ENCODE data around the gene MS4A6A. TPM values are rescaled to one million over a fixed set of nuclear protein-coding genes. Genes with fewer than 3 reads are reported as not detected.

Gene MS4A6A
- total and polyA plus RNA-seq, 9 of the 15 experiments (the other 6 are each of a cell fraction or from before 2014, with no cell fraction given): 0.57 to 9.5 (median 4.2) TPM

GRCh38 chr11:60169264-60169915 lies 13.5 kb downstream of the MS4A6A start (continued):
- peak; percentile 87 for TF ChIP-seq ZNF280A (IDR thresholded peaks at IDR 0.05; ENCODE audit: low read depth, partially characterized antibody)
- TF ChIP-seq RAD21 (CRISPR knock-in tag; conservative IDR thresholded peaks at IDR 0.05 in 1 of 2, IDR thresholded peaks at IDR 0.05 in 1 of 2): peak; percentile 40 to 85
- TF ChIP-seq JUND (IDR thresholded peaks at IDR 0.05; ENCODE audit: borderline replicate concordance, low read depth, low read length): no peak
- peak; percentile 46; the same call in 1 of the 3 replicates for TF ChIP-seq JUND (tag; IDR thresholded peaks at IDR 0.05; ENCODE audit: borderline replicate concordance, low read depth, low read length)
- TF ChIP-seq ATF3 (IDR thresholded peaks at IDR 0.05): 0 out of 2 replicates have a peak, but pooled peaks have one; percentile 7
- TF ChIP-seq ATF3 (CRISPR knock-in tag; conservative IDR thresholded peaks at IDR 0.05): no peak
- TF ChIP-seq BHLHE40 (IDR thresholded peaks at IDR 0.05; ENCODE audit: low read length): no peak
- TF ChIP-seq U2AF1 (optimal IDR thresholded peaks at IDR 0.05; ENCODE audit: low read depth, low read length): no peak
- no peak for TF ChIP-seq SUPT5H (IDR thresholded peaks at IDR 0.05)
- no peak for TF ChIP-seq SNAPC5 (CRISPR knock-in tag; IDR thresholded peaks at IDR 0.05)
- no peak for TF ChIP-seq KDM2B (CRISPR knock-in tag; IDR thresholded peaks at IDR 0.05)
- no peak for TF ChIP-seq ZBTB11 (CRISPR knock-in tag; IDR thresholded peaks at IDR 0.05)
- no peak for TF ChIP-seq COPS2 (conservative IDR thresholded peaks at IDR 0.05)
- TF ChIP-seq ZNF561 (CRISPR knock-in tag; conservative IDR thresholded peaks at IDR 0.05): no peak
- peak; percentile 91; the same call in 1 of the 2 replicates for TF ChIP-seq CBX1 (IDR thresholded peaks at IDR 0.05; ENCODE audit: low read depth)
- TF ChIP-seq ZEB2 (IDR thresholded peaks at IDR 0.05): 0 out of 2 replicates have a peak, but pooled peaks have one; percentile 51
- TF ChIP-seq ZNF239 (CRISPR knock-in tag; IDR thresholded peaks at IDR 0.05): no peak
- no peak for TF ChIP-seq SMARCA5 (IDR thresholded peaks at IDR 0.05)
- TF ChIP-seq ESRRA (IDR thresholded peaks at IDR 0.05; ENCODE audit: borderline replicate concordance, low read depth): no peak
- TF ChIP-seq ZNF79 (CRISPR knock-in tag; IDR thresholded peaks at IDR 0.05; ENCODE audit: low read depth): no peak
- TF ChIP-seq TRIM24 (IDR thresholded peaks at IDR 0.05): peak; percentile 18 to 79; a peak in 2 of 4 replicates
- TF ChIP-seq BCOR (IDR thresholded peaks at IDR 0.05): no peak
- no peak for TF ChIP-seq ZNF717 (CRISPR knock-in tag; IDR thresholded peaks at IDR 0.05)
- TF ChIP-seq HNRNPL (IDR thresholded peaks at IDR 0.05; ENCODE audit: low read depth, low read length): no peak
- TF ChIP-seq POLR2AphosphoS2 (IDR thresholded peaks at IDR 0.05; ENCODE audit: low read length): no peak

All from K562 (cell line).